ENCODE data around the gene APLN.

Gene APLN

GRCh38 chrX:129653181-129653970 lies 1.4 kb downstream of the APLN start:
- Histone ChIP-seq H3K4me1 (peaks cover 3% of the 10 kb centered on the region), H3K27me3 (ENCODE audit: low read depth) (no peaks in the 10 kb centered on the region), H3K4me3 (peak overlapping the region; percentile 34; the same call in 1 of the 2 replicates), H3K9me3 (no peaks in the 10 kb centered on the region), H3K36me3 (replicated peaks) (no peaks in the 10 kb centered on the region)
- no peak for DNase-seq (ENCODE audit: low spot score in 2 of 2)
- in situ Hi-C loops (cut with MboI; ENCODE audit: low sequenced_read_pairs) = no loop called here

- no peaks in the 10 kb centered on the region for H3K36me3 ChIP-seq (replicated peaks)
- in situ Hi-C loops (cut with MboI; ENCODE audit: low sequenced_read_pairs) = no loop called here
- peaks cover 3% of the 10 kb centered on the region for H3K4me1 ChIP-seq
- H3K4me3 ChIP-seq = no peak overlapping the region
- no peaks in the 10 kb centered on the region for H3K9me3 ChIP-seq
- H3K27me3 ChIP-seq (ENCODE audit: low read depth) = no peaks in the 10 kb centered on the region
- DNase-seq (ENCODE audit: low spot score in 2 of 2) = no peak
Measured at GRCh38 chrX:129652565-129653169, 2.1 kb downstream of the APLN start.

- Histone ChIP-seq H3K9me3 (no peaks in the 10 kb centered on the region), H3K36me3 (replicated peaks) (no peaks in the 10 kb centered on the region), H3K27me3 (ENCODE audit: low read depth) (no peaks in the 10 kb centered on the region), H3K4me1 (peaks cover 3% of the 10 kb centered on the region), H3K4me3 (no peak overlapping the region)
- in situ Hi-C loops (cut with MboI; ENCODE audit: low sequenced_read_pairs) = no loop called here
- DNase-seq (ENCODE audit: low spot score in 2 of 2) = no peak
Measured at GRCh38 chrX:129651756-129652564, 2.8 kb downstream of the APLN start.

- no peak for DNase-seq (ENCODE audit: low spot score in 2 of 2)
- Histone ChIP-seq H3K4me3 (no peak overlapping the region), H3K9me3 (no peaks in the 10 kb centered on the region), H3K27me3 (ENCODE audit: low read depth) (no peaks in the 10 kb centered on the region), H3K36me3 (replicated peaks) (no peaks in the 10 kb centered on the region), H3K4me1 (peaks cover 3% of the 10 kb centered on the region)
- in situ Hi-C loops (cut with MboI; ENCODE audit: low sequenced_read_pairs) = no loop called here
Measured at GRCh38 chrX:129650821-129651510, 3.8 kb downstream of the APLN start.

- Histone ChIP-seq H3K4me1 (peaks cover 3% of the 10 kb centered on the region), H3K4me3 (no peak overlapping the region), H3K36me3 (replicated peaks) (no peaks in the 10 kb centered on the region), H3K9me3 (no peaks in the 10 kb centered on the region), H3K27me3 (ENCODE audit: low read depth) (no peaks in the 10 kb centered on the region)
- in situ Hi-C loops (cut with MboI; ENCODE audit: low sequenced_read_pairs) = no loop called here
- DNase-seq (ENCODE audit: low spot score in 2 of 2) = no peak
Measured at GRCh38 chrX:129650183-129650689, 4.5 kb downstream of the APLN start.

GRCh38 chrX:129649268-129650182 lies 5.2 kb downstream of the APLN start:
- in situ Hi-C loops (cut with MboI; ENCODE audit: low sequenced_read_pairs) = no loop called here
- peaks cover 3% of the 10 kb centered on the region for H3K4me1 ChIP-seq
- no peak for DNase-seq (ENCODE audit: low spot score in 2 of 2)
- H3K36me3 ChIP-seq (replicated peaks) = no peaks in the 10 kb centered on the region
- H3K27me3 ChIP-seq (ENCODE audit: low read depth) = no peaks in the 10 kb centered on the region
- no peak overlapping the region for H3K4me3 ChIP-seq
- no peaks in the 10 kb centered on the region for H3K9me3 ChIP-seq

- no peaks in the 10 kb centered on the region for H3K36me3 ChIP-seq (replicated peaks)
- in situ Hi-C loops (cut with MboI; ENCODE audit: low sequenced_read_pairs) = no loop called here
- H3K9me3 ChIP-seq = no peaks in the 10 kb centered on the region
- no peak overlapping the region for H3K4me3 ChIP-seq
- no peaks in the 10 kb centered on the region; the same call in 1 of the 2 replicates for H3K4me1 ChIP-seq
- no peaks in the 10 kb centered on the region for H3K27me3 ChIP-seq (ENCODE audit: low read depth)
- no peak for DNase-seq (ENCODE audit: low spot score in 2 of 2)
Measured at GRCh38 chrX:129648514-129649267, 6.1 kb downstream of the APLN start.

- Histone ChIP-seq H3K36me3 (replicated peaks) (no peaks in the 10 kb centered on the region), H3K4me1 (no peaks in the 10 kb centered on the region), H3K27me3 (ENCODE audit: low read depth) (no peaks in the 10 kb centered on the region), H3K4me3 (no peak overlapping the region), H3K9me3 (no peaks in the 10 kb centered on the region)
- DNase-seq (ENCODE audit: low spot score in 2 of 2) = no peak
- in situ Hi-C loops (cut with MboI; ENCODE audit: low sequenced_read_pairs) = no loop called here
Measured at GRCh38 chrX:129647418-129648410, 7.0 kb downstream of the APLN start.

GRCh38 chrX:129646566-129647417 lies 8.0 kb downstream of the APLN start:
- H3K4me3 ChIP-seq = no peak overlapping the region
- H3K9me3 ChIP-seq = no peaks in the 10 kb centered on the region
- no peak for DNase-seq (ENCODE audit: low spot score in 2 of 2)
- H3K27me3 ChIP-seq (ENCODE audit: low read depth) = no peaks in the 10 kb centered on the region
- H3K4me1 ChIP-seq = no peaks in the 10 kb centered on the region
- in situ Hi-C loops (cut with MboI; ENCODE audit: low sequenced_read_pairs) = no loop called here
- H3K36me3 ChIP-seq (replicated peaks) = no peaks in the 10 kb centered on the region

GRCh38 chrX:129642641-129643040 lies 12.1 kb downstream of the APLN start:
- H3K4me1 ChIP-seq = no peaks in the 10 kb centered on the region
- no peak for DNase-seq (ENCODE audit: low spot score in 2 of 2)
- in situ Hi-C loops (cut with MboI; ENCODE audit: low sequenced_read_pairs) = no loop called here
- no peaks in the 10 kb centered on the region for H3K27me3 ChIP-seq (ENCODE audit: low read depth)
- H3K36me3 ChIP-seq (replicated peaks) = no peaks in the 10 kb centered on the region
- no peak overlapping the region for H3K4me3 ChIP-seq
- no peaks in the 10 kb centered on the region for H3K9me3 ChIP-seq

GRCh38 chrX:129641941-129642340 lies 12.8 kb downstream of the APLN start:
- Histone ChIP-seq H3K4me3 (no peak overlapping the region), H3K9me3 (no peaks in the 10 kb centered on the region), H3K36me3 (replicated peaks) (no peaks in the 10 kb centered on the region), H3K27me3 (ENCODE audit: low read depth) (no peaks in the 10 kb centered on the region), H3K4me1 (no peaks in the 10 kb centered on the region)
- in situ Hi-C loops (cut with MboI; ENCODE audit: low sequenced_read_pairs) = no loop called here
- DNase-seq (ENCODE audit: low spot score in 2 of 2) = no peak
